ELF-1 (cell line): ENCODE data around the gene NUDT7.

Experiments
- DNase-seq: peaks from one replicate; pipeline ENCODE4 v3.0.0-alpha.2; 2016; ENCODE audit warnings: low read depth, low spot score

Gene NUDT7

DNA sequence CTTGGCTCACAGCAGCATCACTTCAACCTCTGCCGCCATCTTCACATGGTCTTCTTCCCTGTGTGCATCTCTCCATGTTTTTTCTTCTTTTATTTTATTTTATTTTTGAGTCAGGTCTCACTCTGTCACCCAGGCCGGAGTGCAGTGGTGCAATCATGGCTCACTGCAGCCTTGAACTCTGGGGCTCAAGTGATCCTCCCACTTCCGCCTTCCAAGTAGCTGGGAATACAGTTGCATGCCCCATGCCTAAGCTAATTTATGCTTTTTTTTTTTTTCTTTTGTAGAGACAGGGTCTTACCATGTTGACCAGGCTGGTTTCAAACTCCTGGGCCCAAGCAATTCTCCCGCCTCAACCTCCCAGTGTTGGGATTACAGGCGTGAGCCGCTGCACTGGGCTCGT lies 1.9 kb downstream of the NUDT7 start:
- DNase-seq: no peak

DNA sequence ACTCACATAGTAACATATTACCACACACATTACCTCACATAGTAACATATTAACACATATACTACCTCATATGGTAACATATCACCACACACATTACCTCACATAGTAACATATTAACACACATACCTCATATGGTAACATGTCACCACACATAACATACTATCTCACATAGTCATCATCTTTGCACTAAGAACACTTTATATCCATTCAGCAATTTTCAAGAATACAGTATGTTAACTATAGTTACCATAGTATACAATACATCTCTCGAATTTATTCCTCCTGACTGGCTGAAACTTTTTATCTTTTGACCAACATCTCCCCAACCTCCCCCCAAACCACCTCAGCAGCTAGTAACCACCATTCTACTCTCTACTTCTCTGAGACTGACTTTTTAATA lies 7.6 kb downstream of the NUDT7 start:
- DNase-seq: no peak

GRCh38 chr16:77732241-77732946 lies 10.1 kb downstream of the NUDT7 start:
- no peak for DNase-seq

GRCh38 chr16:77736879-77737278 lies 14.6 kb downstream of the NUDT7 start:
- no peak for DNase-seq

- DNase-seq: no peak
Measured at GRCh38 chr16:77738706-77739558, 16.6 kb downstream of the NUDT7 start.

DNA sequence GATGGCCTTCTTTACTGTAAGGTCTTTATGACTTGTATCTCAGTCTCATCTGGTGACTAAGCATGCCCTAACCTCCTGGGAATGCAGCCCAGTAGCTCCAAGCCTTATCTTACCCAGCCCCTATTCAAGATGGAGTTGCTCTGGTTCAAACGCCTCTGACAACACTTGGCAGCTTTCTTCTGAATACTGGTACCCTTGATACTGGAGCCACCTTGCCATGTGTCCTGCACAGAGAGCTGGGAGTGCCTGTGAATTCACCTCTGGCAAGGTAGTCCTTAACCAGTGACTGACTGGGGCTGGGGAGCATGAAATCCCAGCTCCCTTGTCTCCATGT lies 17.2 kb downstream of the NUDT7 start:
- DNase-seq: no peak

GRCh38 chr16:77744141-77744540 lies 21.8 kb downstream of the NUDT7 start:
- DNase-seq: no peak

DNA sequence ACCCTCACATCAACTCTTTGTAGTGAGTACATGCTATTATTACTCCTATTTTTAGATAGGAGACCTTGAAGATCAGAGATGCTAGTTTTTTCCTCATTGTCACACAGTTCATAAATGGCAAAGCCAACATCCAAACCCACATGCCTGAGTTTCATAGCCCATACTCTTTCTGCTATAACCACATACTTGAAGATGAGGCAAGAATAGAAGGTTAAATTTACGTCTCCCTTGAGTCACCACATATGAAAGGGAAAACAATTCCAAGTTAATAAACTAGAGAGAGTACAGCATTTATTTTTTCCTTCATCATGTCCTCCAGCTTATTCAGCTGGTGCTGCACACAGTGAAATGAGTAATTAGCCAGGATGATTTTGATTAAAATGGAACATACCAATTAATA lies 23.7 kb downstream of the NUDT7 start:
- DNase-seq: no peak

DNA sequence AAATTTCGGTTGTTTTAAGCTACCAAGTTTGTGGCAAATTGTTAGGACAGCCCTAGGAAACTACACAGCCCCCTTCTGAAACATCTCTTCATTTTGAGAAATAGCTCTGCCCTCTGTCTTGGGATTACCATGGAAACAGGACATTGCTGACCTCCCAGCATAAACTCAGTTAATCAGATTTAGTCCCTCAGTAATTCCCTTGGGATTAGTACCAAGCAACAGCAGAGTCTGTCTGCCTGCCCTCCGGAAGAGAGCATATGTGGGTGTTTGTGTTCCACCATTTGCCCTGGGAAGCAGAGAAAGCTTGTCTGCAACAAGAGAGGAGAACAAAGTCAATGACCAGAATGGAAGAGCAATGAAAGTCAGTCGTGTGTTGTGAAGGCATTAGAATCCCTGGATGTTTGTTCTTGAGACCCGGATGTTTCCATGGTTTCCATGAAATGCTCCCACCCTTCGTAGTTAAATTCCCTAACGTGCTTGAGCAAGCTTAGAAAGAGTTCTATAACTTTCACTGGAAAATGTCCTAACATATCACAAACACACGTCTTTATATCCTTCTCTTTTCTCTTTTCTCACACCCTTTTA lies 26.2 kb downstream of the NUDT7 start:
- DNase-seq: no peak

- DNase-seq: no peak
Measured at GRCh38 chr16:77749415-77749814, 27.1 kb downstream of the NUDT7 start.

DNA sequence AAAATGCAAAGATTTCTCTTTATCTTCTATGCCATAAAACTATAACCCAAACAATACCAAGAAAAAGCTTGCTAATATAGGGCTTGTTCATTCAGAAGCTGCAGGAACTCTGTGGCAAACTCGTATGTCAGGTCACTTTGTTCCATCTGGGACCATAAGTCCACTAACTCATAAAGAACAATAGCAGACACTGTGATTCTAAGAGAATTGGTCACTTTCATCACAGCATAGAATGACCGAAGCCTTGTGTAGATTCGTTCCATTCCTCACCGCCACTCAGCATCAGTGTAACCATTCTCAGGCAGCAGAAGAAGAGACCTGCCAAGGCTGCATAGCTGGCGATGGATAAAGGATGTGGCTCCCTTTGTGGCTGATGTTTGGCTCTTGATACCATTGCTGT lies 35.7 kb downstream of the NUDT7 start:
- DNase-seq: no peak

GRCh38 chr16:77758508-77758907 lies 36.2 kb downstream of the NUDT7 start:
- DNase-seq: no peak

DNA sequence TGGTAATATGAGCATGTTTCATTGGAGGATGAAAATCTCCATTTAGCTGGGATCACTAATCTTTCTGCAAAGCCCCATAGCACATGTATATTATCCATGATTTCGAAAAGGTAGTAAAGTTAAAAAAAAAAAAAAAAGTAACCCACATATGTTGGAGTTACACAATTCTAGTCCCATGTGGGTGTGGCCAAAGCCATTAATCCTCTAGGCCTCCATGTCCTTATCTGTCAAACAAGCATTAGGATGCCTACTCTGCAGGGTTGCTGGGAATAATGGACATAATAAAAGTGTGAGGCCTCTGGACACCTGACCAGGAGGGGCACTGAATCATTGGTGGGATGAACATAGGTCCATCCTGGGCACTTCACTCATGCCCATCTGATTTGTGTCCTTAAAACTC lies 36.9 kb downstream of the NUDT7 start:
- DNase-seq: no peak

DNA sequence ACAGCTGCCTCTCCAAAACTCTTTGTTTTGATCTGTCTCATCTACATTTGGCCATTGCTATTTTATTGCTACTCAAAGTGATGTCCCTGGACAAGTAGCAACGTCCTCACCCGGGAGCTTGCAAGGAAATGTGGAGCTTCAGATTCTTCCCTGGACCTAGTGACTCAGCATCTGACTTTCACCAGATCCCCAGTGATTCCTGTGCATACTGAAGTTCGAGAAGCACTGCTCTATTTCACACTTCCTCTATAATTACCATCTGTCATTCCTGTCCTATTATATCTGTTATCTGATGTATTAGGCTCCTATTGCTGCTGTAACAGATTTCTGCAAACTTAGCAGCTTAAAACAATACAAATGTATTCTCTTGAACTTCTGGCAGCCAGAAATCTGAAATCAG lies 37.5 kb downstream of the NUDT7 start:
- DNase-seq: no peak

GRCh38 chr16:77760800-77761199 lies 38.5 kb downstream of the NUDT7 start:
- no peak for DNase-seq

DNA sequence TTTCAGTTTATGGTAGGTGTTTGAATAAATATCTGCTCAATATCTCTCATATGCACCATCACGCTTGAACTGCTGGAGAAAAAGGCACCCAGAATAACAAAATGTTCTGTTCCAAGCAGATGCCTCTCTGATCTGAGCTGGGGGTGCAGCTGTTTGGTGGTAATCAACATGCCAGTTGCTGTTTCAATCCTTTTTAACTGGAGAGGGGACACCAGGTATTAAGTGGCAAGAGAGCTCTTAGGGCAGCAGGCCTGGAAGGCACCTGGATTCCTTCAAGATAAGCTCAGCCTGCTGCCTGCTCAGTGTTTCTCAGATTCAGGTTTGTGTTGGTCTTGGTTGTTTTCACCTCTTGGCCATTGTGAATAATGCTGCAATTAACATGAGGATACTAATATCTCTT lies 38.9 kb downstream of the NUDT7 start:
- DNase-seq: peak; percentile 42

GRCh38 chr16:77762262-77762661 lies 39.9 kb downstream of the NUDT7 start:
- no peak for DNase-seq

DNA sequence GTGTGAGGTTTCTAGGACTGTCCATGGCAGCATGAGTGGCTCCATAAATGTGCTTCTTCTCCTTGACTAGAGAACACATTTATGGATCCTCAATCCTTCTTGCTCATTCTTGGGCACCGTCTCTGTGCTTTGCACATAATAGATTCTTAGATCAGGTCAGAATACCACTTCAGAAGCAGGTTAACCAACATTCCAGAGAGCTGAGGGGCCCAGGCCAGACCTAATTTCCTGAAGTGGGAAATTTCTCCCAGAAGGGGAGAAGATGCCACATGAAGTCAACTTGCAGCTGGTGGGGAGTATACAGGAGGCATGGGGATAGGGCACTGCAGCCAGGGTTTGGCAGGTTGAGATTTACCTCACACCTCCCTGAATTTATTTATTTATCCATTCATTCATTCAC lies 41.7 kb downstream of the NUDT7 start:
- DNase-seq: no peak

- no peak for DNase-seq
Measured at GRCh38 chr16:77767211-77767610, 44.9 kb downstream of the NUDT7 start.

DNA sequence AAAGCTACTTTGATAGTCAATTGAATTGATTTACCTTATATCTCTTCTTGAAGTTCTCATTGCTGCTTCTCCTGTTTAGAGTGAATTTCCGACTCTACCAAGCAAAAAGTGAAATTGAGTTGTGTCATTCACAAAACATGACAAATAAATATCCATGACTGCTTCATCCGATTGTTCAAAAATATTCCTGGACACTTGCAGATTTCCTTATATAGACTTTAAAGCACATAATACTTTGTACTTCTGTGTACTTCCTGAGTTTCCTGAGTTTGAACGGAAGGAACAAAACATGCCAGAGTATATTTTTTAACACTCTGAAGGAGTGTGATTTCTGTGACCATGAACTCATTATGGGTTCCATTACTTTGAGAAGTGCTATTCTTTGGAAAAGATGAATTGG lies 45.5 kb downstream of the NUDT7 start:
- DNase-seq: no peak

DNA sequence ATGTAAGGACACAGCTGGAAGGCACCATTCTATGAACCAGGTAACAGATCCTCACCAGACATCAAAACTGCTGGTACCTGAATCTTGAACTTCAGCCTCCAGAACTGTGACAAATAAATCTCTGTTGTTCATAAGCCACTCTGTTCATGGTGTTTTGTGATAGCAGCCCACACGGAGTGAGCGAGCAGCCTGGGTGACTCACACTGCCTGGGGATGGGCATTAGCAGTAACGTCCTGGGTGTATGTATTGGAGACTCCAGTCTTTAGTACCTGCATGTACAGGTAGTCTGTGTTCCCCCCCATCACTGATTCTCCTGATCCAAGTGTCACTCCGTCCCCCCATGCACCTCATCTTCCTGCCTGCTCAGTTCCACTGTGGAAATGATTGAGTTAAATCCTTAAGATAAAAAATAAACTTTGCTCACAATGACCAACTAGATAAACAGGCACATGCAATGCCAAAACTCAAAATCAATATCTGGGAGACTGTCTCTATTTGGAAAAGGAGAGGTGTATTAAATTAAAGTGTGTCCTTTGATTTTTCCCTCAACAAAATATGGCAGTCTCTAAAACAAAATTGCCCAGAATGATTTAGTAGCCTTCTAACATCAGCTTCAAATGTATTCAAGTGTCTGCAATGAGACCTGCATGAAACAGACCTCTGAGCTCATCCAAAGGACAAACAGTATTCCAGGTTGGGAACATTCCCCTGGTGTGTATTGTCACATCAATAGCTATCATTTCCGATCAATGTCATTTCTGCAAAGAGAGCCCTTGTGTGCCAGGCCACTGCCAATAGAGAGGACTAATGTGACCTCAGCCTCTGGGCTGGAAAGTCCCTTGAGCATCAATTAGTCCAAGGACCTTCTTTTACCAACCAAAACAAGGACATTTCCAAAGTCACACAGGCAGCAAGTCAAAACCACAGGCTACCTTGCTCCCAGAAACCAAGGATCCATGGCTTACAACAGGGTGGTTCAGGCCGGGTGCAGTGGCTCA lies 53.9 kb downstream of the NUDT7 start:
- no peak for DNase-seq

GRCh38 chr16:77777745-77778144 lies 55.4 kb downstream of the NUDT7 start:
- DNase-seq: no peak
